Osteoblast (primary cell): Measurements from ENCODE around the gene TSEN54. TPM values are rescaled to one million over a fixed set of nuclear protein-coding genes. Genes with fewer than 3 reads are reported as not detected.
A peak's percentile ranks its signal among the peaks of the same experiment; 100 is the strongest.

Experiments
- DNase-seq: peaks from one replicate; pipeline ENCODE4 v3.0.0; 2011; ENCODE audit warnings: low spot score, mixed read lengths; ENCODE audit not compliant: insufficient read length; ENCODE audit errors: missing footprints
- H2AFZ ChIP-seq: 2 replicates; pipeline ENCODE4 v1.6.0; 2011; ENCODE audit warnings: mild to moderate bottlenecking, low read length
- H3K27ac ChIP-seq: 2 replicates; pipeline ENCODE4 v1.5.1; 2011; ENCODE audit warnings: mild to moderate bottlenecking, low read depth, low read length, moderate library complexity
- H3K27me3 ChIP-seq: 2 replicates; pipeline ENCODE4 v1.6.0; 2012; ENCODE audit warnings: mild to moderate bottlenecking, control low read depth, inconsistent platforms, low read length, moderate library complexity; ENCODE audit not compliant: insufficient read depth
- H3K36me3 ChIP-seq: 2 replicates; pipeline ENCODE4 v1.5.1; 2011; ENCODE audit warnings: mild to moderate bottlenecking, low read length, control low read depth, moderate library complexity; ENCODE audit not compliant: insufficient read depth
- H3K4me1 ChIP-seq: 2 replicates; pipeline ENCODE4 v1.5.1; 2011; ENCODE audit warnings: mild to moderate bottlenecking, low read length, control low read depth, moderate library complexity; ENCODE audit not compliant: insufficient read depth
- H3K4me2 ChIP-seq: 2 replicates; pipeline ENCODE4 v1.6.0; 2011; ENCODE audit warnings: mild to moderate bottlenecking, low read length; ENCODE audit not compliant: insufficient read depth
- H3K4me3 ChIP-seq: fragments of 200-600 bp; sonication (generic); 3 replicates; pipeline ENCODE4 v1.5.1; 2012; ENCODE audit warnings: mild to moderate bottlenecking, low read length, inconsistent platforms; ENCODE audit not compliant: insufficient read depth
- H3K79me2 ChIP-seq: 2 replicates; pipeline ENCODE4 v1.6.0; 2012; ENCODE audit warnings: mild to moderate bottlenecking, low read length, control low read depth, inconsistent platforms; ENCODE audit not compliant: insufficient read depth
- H3K9me3 ChIP-seq: 2 replicates; pipeline ENCODE4 v1.5.1; 2011; ENCODE audit warnings: low read depth, low read length, control low read depth
- H4K20me1 ChIP-seq: 2 replicates; pipeline ENCODE4 v1.6.0; 2012; ENCODE audit warnings: mild to moderate bottlenecking, low read length, control low read depth; ENCODE audit not compliant: insufficient read depth
- total RNA-seq: library from RNA; depleted of rRNA; stranded (reverse); fragments of >200 nt; gene quantifications from 2 replicates; pipeline ENCODE4 v1.2.3, GENCODE V29; 2012
- TF ChIP-seq, protein P1 (sequence below): IDR thresholded peaks from 2 replicates; pipeline ENCODE4 v1.5.1; 2011; ENCODE audit warnings: mild to moderate bottlenecking, low read depth, low read length, moderate library complexity; ENCODE audit errors: extremely low read depth

Gene TSEN54
- total RNA-seq, 1 donor: 10.9 TPM

DNA sequence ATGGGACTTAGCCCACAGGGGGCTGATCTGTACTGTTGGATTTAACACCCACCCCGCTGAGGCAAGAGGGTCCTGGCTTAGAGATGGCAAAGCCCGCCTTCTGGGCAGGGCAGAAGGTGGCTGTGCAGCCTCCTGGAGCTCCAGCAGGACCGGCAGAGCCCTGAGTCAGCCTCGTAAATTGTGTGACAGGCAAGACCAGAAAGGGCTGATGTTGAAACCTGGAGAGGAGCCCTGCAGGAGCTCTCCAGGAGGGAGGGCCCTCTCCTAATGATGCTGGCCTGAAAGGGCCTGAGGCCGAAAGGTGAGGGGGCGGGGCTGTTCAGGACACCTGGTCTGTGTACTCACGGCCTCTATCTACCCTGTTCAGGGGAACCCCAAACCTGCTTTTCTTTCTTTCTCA lies 48.7 kb downstream of the TSEN54 start:
- Histone ChIP-seq H4K20me1 (no peaks in the 10 kb centered on the region), H3K27ac (no peak overlapping the region), H2AFZ (no peak overlapping the region), H3K4me1 (peaks cover 4% of the 10 kb centered on the region), H3K4me3 (no peak overlapping the region), H3K79me2 (no peaks in the 10 kb centered on the region), H3K27me3 (no peaks in the 10 kb centered on the region), H3K36me3 (no peaks in the 10 kb centered on the region), H3K4me2 (no peak overlapping the region), H3K9me3 (no peaks in the 10 kb centered on the region)
- TF ChIP-seq, protein P1, sequence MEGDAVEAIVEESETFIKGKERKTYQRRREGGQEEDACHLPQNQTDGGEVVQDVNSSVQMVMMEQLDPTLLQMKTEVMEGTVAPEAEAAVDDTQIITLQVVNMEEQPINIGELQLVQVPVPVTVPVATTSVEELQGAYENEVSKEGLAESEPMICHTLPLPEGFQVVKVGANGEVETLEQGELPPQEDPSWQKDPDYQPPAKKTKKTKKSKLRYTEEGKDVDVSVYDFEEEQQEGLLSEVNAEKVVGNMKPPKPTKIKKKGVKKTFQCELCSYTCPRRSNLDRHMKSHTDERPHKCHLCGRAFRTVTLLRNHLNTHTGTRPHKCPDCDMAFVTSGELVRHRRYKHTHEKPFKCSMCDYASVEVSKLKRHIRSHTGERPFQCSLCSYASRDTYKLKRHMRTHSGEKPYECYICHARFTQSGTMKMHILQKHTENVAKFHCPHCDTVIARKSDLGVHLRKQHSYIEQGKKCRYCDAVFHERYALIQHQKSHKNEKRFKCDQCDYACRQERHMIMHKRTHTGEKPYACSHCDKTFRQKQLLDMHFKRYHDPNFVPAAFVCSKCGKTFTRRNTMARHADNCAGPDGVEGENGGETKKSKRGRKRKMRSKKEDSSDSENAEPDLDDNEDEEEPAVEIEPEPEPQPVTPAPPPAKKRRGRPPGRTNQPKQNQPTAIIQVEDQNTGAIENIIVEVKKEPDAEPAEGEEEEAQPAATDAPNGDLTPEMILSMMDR: no peak
- peak; percentile 89 for DNase-seq

DNA sequence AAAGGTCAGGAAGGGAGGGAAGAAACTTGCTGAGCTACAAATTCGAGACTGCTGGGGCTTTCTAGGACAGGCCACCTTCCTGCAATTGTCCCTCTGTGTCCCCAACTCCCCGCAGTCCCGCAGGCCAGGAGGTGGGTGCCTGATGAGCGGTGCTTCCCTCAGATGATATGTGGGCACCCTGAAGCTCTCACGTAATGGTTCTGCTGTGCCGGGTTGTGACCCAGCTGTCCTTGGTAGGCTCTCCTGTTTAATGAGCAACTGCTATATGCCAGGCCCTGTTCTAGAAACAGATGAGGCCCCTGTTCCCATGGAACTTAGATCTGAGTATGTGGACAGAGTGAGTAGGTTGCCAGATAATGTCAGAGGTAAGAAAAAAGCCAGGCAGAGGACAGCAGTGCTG lies 49.3 kb downstream of the TSEN54 start:
- Histone ChIP-seq H3K27me3 (no peaks in the 10 kb centered on the region), H3K36me3 (no peaks in the 10 kb centered on the region), H3K4me1 (peaks cover 4% of the 10 kb centered on the region), H4K20me1 (no peaks in the 10 kb centered on the region), H2AFZ (no peak overlapping the region), H3K27ac (no peak overlapping the region), H3K4me3 (no peak overlapping the region), H3K9me3 (no peaks in the 10 kb centered on the region), H3K79me2 (no peaks in the 10 kb centered on the region), H3K4me2 (no peak overlapping the region)
- TF ChIP-seq, protein P1: no peak
- DNase-seq: peak; percentile 80

DNA sequence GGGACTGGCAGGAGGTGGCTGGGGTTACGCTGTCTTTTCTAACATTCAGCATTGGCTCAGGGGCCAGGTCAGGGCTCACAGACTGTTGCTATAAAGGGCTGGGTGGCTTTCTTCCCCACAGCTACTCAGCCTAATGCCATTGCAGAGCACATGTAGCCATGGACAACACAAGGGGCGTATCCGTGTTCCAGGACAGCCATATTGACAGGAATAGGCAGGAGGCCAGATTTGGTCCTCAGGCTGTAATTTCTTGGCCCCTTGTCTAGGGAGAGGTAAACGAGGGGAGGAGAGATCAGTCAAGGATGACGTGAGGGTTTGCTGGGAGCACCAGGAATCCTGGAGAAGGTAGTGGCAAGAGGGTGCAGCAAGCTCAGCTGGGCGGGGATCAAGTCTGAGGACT lies 50.1 kb downstream of the TSEN54 start:
- H3K27ac ChIP-seq: no peak overlapping the region
- no peak overlapping the region for H2AFZ ChIP-seq
- H3K9me3 ChIP-seq: no peaks in the 10 kb centered on the region
- DNase-seq: no peak
- no peak overlapping the region for H3K4me3 ChIP-seq
- H4K20me1 ChIP-seq: no peaks in the 10 kb centered on the region
- no peaks in the 10 kb centered on the region for H3K27me3 ChIP-seq
- peaks cover 4% of the 10 kb centered on the region for H3K4me1 ChIP-seq
- TF ChIP-seq, protein P1: no peak
- H3K4me2 ChIP-seq: no peak overlapping the region
- H3K36me3 ChIP-seq: no peaks in the 10 kb centered on the region
- no peaks in the 10 kb centered on the region for H3K79me2 ChIP-seq

DNA sequence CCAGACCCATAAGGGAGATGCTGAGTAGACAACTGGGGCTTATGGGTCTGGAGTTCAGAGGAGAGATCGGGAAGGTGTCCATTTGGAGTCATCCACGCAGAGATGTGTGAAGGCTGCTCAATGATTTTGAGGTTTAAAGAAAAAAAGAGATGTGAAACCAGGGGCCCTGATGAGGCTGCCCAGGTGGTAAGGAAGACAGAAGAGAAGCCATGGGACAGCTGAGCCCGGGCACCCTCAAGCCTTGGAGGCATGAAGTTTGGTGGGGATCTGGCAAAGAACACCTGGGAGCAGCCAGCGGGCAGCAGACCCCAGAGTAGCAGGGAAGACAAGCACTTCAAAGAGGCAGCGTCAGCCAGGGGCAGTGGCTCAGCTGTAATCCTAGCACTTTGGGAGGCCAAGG lies 50.5 kb downstream of the TSEN54 start:
- Histone ChIP-seq H3K4me3 (no peak overlapping the region), H3K27ac (no peak overlapping the region), H3K9me3 (no peaks in the 10 kb centered on the region), H3K4me1 (peaks cover 4% of the 10 kb centered on the region), H2AFZ (no peak overlapping the region), H3K36me3 (no peaks in the 10 kb centered on the region), H3K4me2 (no peak overlapping the region), H3K79me2 (no peaks in the 10 kb centered on the region), H4K20me1 (no peaks in the 10 kb centered on the region), H3K27me3 (no peaks in the 10 kb centered on the region)
- TF ChIP-seq, protein P1: no peak
- peak; percentile 55 for DNase-seq
